ENCODE data around the gene WIPF1. TPM values are rescaled to one million over a fixed set of nuclear protein-coding genes. Genes with fewer than 3 reads are reported as not detected.

Gene WIPF1
- polyA plus RNA-seq, 1 of the 3 experiments (the other 2 are of a cell fraction), result 56.7 TPM

DNA sequence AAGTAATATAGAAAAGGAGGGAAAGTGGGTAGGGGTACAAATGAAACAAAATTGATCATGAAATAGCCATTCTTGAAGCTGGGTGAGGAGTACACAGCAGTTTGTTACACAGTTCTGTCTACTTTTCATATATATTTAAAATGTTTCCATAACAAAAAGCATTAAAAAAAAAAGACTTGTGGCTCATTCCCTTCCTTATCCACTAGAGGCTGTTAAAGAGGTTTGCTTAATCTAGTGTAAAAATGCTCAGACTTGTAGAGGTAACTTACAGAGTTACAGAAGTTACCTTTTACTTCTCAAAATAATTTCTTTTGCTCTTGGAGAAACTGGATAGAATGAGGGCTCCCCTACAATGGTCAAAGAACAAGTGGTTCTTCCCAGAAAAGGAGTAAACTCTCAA is 8.1 kb upstream of the WIPF1 start:
- Histone ChIP-seq H3K27ac (ENCODE audit: low read depth in 2 of 2, low read length in 1 of 2) (peak overlapping the region; percentile 82 to 94), H3K4me1 (ENCODE audit: control insufficient read depth in 1 of 2, insufficient read depth in 2 of 2, low read depth in 1 of 2, low read length in 1 of 2) (peaks cover 12 to 59% of the 10 kb centered on the region in 2 experiments), H2AFZ (ENCODE audit: low read depth) (no peak overlapping the region), H3K9me2 (no peaks in the 10 kb centered on the region), H3K9ac (no peak overlapping the region; the same call in 1 of the 2 replicates), H3K27me3 (ENCODE audit: insufficient read depth) (no peaks in the 10 kb centered on the region), H3F3A (replicated peaks; ENCODE audit: insufficient read depth) (peaks cover 27% of the 10 kb centered on the region), H3K79me2 (ENCODE audit: insufficient read depth) (peaks cover 22% of the 10 kb centered on the region; the same call in 1 of the 2 replicates), H3K9me3 (no peaks in the 10 kb centered on the region), H4K20me1 (ENCODE audit: insufficient read depth) (0 out of 2 replicates have a peak, but pooled peaks cover 7% of the 10 kb centered on the region), H3K4me2 (peak overlapping the region; percentile 48; the same call in 1 of the 2 replicates), H3K4me3 (ENCODE audit: low read depth in 2 of 2, low read length in 1 of 2) (no peak overlapping the region), H3K36me3 (replicated peaks in 1 of 2; ENCODE audit: control insufficient read depth in 1 of 2, insufficient read depth in 2 of 2, low read length in 1 of 2) (peaks cover 2 to 10% of the 10 kb centered on the region in 2 experiments)
- POLR2A ChIA-PET, result no interaction called here
- TF ChIP-seq RXRA (IDR thresholded peaks at IDR 0.05; ENCODE audit: borderline replicate concordance, low read depth) (no peak), POLR2AphosphoS5 (IDR thresholded peaks at IDR 0.05; ENCODE audit: low read depth, low read length) (no peak), RAD21 (IDR thresholded peaks at IDR 0.05; ENCODE audit: low read length) (peak; percentile 68)
- TF ChIP-seq, protein P1, sequence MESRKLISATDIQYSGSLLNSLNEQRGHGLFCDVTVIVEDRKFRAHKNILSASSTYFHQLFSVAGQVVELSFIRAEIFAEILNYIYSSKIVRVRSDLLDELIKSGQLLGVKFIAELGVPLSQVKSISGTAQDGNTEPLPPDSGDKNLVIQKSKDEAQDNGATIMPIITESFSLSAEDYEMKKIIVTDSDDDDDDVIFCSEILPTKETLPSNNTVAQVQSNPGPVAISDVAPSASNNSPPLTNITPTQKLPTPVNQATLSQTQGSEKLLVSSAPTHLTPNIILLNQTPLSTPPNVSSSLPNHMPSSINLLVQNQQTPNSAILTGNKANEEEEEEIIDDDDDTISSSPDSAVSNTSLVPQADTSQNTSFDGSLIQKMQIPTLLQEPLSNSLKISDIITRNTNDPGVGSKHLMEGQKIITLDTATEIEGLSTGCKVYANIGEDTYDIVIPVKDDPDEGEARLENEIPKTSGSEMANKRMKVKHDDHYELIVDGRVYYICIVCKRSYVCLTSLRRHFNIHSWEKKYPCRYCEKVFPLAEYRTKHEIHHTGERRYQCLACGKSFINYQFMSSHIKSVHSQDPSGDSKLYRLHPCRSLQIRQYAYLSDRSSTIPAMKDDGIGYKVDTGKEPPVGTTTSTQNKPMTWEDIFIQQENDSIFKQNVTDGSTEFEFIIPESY (IDR thresholded peaks at IDR 0.05; ENCODE audit: borderline replicate concordance, low read depth), result no peak
- TF ChIP-seq, protein P2, sequence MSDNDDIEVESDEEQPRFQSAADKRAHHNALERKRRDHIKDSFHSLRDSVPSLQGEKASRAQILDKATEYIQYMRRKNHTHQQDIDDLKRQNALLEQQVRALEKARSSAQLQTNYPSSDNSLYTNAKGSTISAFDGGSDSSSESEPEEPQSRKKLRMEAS (IDR thresholded peaks at IDR 0.05; ENCODE audit: low read depth), result no peak
- TF ChIP-seq, protein P3, sequence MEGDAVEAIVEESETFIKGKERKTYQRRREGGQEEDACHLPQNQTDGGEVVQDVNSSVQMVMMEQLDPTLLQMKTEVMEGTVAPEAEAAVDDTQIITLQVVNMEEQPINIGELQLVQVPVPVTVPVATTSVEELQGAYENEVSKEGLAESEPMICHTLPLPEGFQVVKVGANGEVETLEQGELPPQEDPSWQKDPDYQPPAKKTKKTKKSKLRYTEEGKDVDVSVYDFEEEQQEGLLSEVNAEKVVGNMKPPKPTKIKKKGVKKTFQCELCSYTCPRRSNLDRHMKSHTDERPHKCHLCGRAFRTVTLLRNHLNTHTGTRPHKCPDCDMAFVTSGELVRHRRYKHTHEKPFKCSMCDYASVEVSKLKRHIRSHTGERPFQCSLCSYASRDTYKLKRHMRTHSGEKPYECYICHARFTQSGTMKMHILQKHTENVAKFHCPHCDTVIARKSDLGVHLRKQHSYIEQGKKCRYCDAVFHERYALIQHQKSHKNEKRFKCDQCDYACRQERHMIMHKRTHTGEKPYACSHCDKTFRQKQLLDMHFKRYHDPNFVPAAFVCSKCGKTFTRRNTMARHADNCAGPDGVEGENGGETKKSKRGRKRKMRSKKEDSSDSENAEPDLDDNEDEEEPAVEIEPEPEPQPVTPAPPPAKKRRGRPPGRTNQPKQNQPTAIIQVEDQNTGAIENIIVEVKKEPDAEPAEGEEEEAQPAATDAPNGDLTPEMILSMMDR (IDR thresholded peaks at IDR 0.05), result peak; percentile 72
- CTCF ChIA-PET, result interaction anchor here (1.0 to 6.0 kb wide), 11 partner anchors 10 to 143 kb away, joined by 3 to 35 read pairs (median 4); no protein-coding TSS in a partner anchor
- no peak for DNase-seq

DNA sequence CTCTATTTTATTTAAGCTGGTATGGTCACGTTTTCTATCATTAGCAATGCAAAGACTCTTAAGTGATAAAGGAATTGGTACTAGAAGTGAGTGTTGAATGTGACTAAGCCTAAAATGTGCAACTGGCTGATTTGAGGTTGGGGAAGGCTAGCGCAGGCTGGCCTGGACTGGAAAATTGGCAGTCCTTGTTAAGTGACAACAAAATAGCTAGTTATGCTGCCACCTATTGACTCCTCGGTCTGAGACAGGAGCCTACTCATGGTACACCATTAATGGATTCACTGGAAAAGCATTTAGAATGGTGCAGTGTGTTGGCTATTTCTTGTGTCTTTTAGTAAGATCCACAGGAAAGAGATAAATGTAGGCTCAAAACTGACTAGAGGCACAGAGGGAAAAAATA is 5.7 kb upstream of the WIPF1 start:
- peaks cover 27% of the 10 kb centered on the region for H3F3A ChIP-seq (replicated peaks; ENCODE audit: insufficient read depth)
- WGBS (ENCODE audit: low lambda C conversion rate), result 74% methylated on average over 3 of the region's 3 CpGs
- TF ChIP-seq RAD21 (IDR thresholded peaks at IDR 0.05; ENCODE audit: low read length), result peak; percentile 67
- TF ChIP-seq, protein P4, sequence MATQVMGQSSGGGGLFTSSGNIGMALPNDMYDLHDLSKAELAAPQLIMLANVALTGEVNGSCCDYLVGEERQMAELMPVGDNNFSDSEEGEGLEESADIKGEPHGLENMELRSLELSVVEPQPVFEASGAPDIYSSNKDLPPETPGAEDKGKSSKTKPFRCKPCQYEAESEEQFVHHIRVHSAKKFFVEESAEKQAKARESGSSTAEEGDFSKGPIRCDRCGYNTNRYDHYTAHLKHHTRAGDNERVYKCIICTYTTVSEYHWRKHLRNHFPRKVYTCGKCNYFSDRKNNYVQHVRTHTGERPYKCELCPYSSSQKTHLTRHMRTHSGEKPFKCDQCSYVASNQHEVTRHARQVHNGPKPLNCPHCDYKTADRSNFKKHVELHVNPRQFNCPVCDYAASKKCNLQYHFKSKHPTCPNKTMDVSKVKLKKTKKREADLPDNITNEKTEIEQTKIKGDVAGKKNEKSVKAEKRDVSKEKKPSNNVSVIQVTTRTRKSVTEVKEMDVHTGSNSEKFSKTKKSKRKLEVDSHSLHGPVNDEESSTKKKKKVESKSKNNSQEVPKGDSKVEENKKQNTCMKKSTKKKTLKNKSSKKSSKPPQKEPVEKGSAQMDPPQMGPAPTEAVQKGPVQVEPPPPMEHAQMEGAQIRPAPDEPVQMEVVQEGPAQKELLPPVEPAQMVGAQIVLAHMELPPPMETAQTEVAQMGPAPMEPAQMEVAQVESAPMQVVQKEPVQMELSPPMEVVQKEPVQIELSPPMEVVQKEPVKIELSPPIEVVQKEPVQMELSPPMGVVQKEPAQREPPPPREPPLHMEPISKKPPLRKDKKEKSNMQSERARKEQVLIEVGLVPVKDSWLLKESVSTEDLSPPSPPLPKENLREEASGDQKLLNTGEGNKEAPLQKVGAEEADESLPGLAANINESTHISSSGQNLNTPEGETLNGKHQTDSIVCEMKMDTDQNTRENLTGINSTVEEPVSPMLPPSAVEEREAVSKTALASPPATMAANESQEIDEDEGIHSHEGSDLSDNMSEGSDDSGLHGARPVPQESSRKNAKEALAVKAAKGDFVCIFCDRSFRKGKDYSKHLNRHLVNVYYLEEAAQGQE (IDR thresholded peaks at IDR 0.05; ENCODE audit: low read depth, low read length), result no peak
- TF ChIP-seq SMC3 (IDR thresholded peaks at IDR 0.05; ENCODE audit: low read depth, low read length), result peak; percentile 57
- TF ChIP-seq, protein P3 (IDR thresholded peaks at IDR 0.05), result peak; percentile 55

More for the DNA sequence above, 5.7 kb upstream of the WIPF1 start:
- Histone ChIP-seq H3K4me2 (no peak overlapping the region), H4K20me1 (ENCODE audit: insufficient read depth) (0 out of 2 replicates have a peak, but pooled peaks cover 7% of the 10 kb centered on the region), H3K36me3 (replicated peaks in 1 of 2; ENCODE audit: control insufficient read depth in 1 of 2, insufficient read depth in 2 of 2, low read length in 1 of 2) (peaks cover 2 to 4% of the 10 kb centered on the region in 2 experiments), H3K79me2 (ENCODE audit: insufficient read depth) (peaks cover 39% of the 10 kb centered on the region; the same call in 1 of the 2 replicates), H3K9me3 (no peaks in the 10 kb centered on the region), H3K4me3 (ENCODE audit: low read depth in 2 of 2, low read length in 1 of 2) (no peak overlapping the region), H3K27me3 (ENCODE audit: insufficient read depth) (no peaks in the 10 kb centered on the region), H3K4me1 (ENCODE audit: control insufficient read depth in 1 of 2, insufficient read depth in 2 of 2, low read depth in 1 of 2, low read length in 1 of 2) (peaks cover 12 to 44% of the 10 kb centered on the region in 2 experiments), H3K9ac (no peak overlapping the region), H3K27ac (ENCODE audit: low read depth in 2 of 2, low read length in 1 of 2) (peak overlapping the region in 1 of 2 experiments; percentile 83; a peak in 2 of 4 replicates), H2AFZ (ENCODE audit: low read depth) (no peak overlapping the region), H3K9me2 (no peaks in the 10 kb centered on the region)
- ChIA-PET POLR2A (interaction anchor here (1.0 kb wide), 1 partner anchor 10 kb away, joined by 3 read pairs; no protein-coding TSS in a partner anchor), CTCF (interaction anchor here (0.6 to 6.0 kb wide), 18 partner anchors 8 to 140 kb away, joined by 3 to 35 read pairs (median 4); no protein-coding TSS in a partner anchor)
- peak; percentile 36 for DNase-seq
